ENCODE results near the gene KRT23.

Gene KRT23

GRCh38 chr17:40958086-40958953 lies 20.9 kb upstream of the KRT23 start:
- Mint-ChIP-seq H3K27me3 (ENCODE audit: low read depth) (peaks cover 21% of the 10 kb centered on the region), H3K27ac (no peak overlapping the region), H3K36me3 (ENCODE audit: low read depth) (no peaks in the 10 kb centered on the region), H3K4me1 (ENCODE audit: low read depth) (no peaks in the 10 kb centered on the region), H3K9me3 (no peaks in the 10 kb centered on the region), H3K4me3 (no peak overlapping the region)

GRCh38 chr17:40956401-40957254 lies 19.2 kb upstream of the KRT23 start:
- Mint-ChIP-seq H3K4me1 (ENCODE audit: low read depth) (no peaks in the 10 kb centered on the region), H3K36me3 (ENCODE audit: low read depth) (no peaks in the 10 kb centered on the region), H3K4me3 (no peak overlapping the region), H3K27me3 (ENCODE audit: low read depth) (peaks cover 28% of the 10 kb centered on the region), H3K27ac (no peak overlapping the region), H3K9me3 (no peaks in the 10 kb centered on the region)

- Mint-ChIP-seq H3K4me1 (ENCODE audit: low read depth) (no peaks in the 10 kb centered on the region), H3K27ac (no peak overlapping the region), H3K9me3 (no peaks in the 10 kb centered on the region), H3K4me3 (no peak overlapping the region), H3K27me3 (ENCODE audit: low read depth) (peaks cover 38% of the 10 kb centered on the region), H3K36me3 (ENCODE audit: low read depth) (no peaks in the 10 kb centered on the region)
Observed at GRCh38 chr17:40953881-40954280, 16.4 kb upstream of the KRT23 start.

GRCh38 chr17:40952661-40953060 lies 15.2 kb upstream of the KRT23 start:
- Mint-ChIP-seq H3K4me1 (ENCODE audit: low read depth) (no peaks in the 10 kb centered on the region), H3K36me3 (ENCODE audit: low read depth) (no peaks in the 10 kb centered on the region), H3K27me3 (ENCODE audit: low read depth) (peaks cover 46% of the 10 kb centered on the region), H3K27ac (no peak overlapping the region), H3K4me3 (no peak overlapping the region), H3K9me3 (no peaks in the 10 kb centered on the region)

DNA sequence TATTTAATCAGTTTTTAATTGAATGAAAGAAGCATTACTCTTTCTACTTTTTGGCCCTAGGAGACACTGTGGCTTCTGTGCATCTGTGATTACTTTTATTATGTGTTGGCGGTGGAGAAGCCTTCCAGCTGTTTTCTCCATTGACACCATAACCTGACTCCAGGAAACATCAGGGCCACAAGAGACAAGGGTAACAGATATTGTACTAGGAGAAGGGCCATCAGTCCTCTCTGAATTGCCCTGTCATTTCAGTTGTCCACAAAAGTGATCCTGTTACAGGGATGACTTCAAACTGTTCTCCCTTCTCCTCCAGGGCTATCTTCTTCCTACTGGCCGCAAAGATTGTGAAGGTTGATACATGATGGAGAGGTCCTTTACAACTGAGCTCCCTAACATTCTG lies 14.7 kb upstream of the KRT23 start:
- peaks cover 48% of the 10 kb centered on the region for H3K27me3 Mint-ChIP-seq (ENCODE audit: low read depth)
- H3K36me3 Mint-ChIP-seq (ENCODE audit: low read depth), result no peaks in the 10 kb centered on the region
- H3K4me1 Mint-ChIP-seq (ENCODE audit: low read depth), result no peaks in the 10 kb centered on the region
- H3K27ac Mint-ChIP-seq, result no peak overlapping the region
- no peak overlapping the region for H3K4me3 Mint-ChIP-seq
- H3K9me3 Mint-ChIP-seq, result no peaks in the 10 kb centered on the region

DNA sequence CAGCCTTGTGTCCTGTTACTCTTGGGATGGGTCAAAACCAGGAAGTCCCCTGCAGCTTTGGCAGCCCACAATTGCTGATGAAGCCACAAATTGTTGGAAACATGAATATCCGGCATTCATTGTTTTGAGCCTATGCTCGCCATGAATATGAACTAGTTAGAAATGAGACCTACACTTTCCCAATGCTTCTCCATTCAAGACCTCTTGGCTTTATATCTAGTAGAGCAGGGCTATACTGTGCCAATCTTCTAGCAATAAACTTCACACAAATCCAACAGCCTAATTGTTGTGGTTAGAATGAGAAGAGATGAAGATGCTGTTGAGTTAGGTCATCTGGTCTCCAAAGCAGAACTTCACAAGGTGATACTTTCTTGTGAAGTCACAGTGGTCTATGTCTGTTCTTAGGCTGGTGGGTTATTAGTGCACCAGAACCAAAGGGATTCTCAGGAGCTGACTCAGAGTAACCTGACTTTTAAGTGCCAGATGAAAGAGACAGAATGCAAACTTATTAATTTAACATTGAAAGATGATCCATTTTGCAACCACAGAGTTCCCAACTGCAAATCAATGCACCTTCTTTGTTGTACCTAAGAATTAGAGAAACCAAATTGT lies 13.7 kb upstream of the KRT23 start:
- Mint-ChIP-seq H3K27ac (no peak overlapping the region), H3K27me3 (ENCODE audit: low read depth) (peaks cover 54% of the 10 kb centered on the region), H3K4me3 (no peak overlapping the region), H3K9me3 (no peaks in the 10 kb centered on the region), H3K4me1 (ENCODE audit: low read depth) (no peaks in the 10 kb centered on the region), H3K36me3 (ENCODE audit: low read depth) (no peaks in the 10 kb centered on the region)

- Mint-ChIP-seq H3K27ac (no peak overlapping the region), H3K4me3 (no peak overlapping the region), H3K4me1 (ENCODE audit: low read depth) (no peaks in the 10 kb centered on the region), H3K36me3 (ENCODE audit: low read depth) (no peaks in the 10 kb centered on the region), H3K9me3 (no peaks in the 10 kb centered on the region), H3K27me3 (ENCODE audit: low read depth) (peaks cover 64% of the 10 kb centered on the region)
Observed at GRCh38 chr17:40950176-40950575, 12.7 kb upstream of the KRT23 start.

GRCh38 chr17:40949418-40949817 lies 12.0 kb upstream of the KRT23 start:
- H3K4me3 Mint-ChIP-seq, result no peak overlapping the region
- no peaks in the 10 kb centered on the region for H3K4me1 Mint-ChIP-seq (ENCODE audit: low read depth)
- no peaks in the 10 kb centered on the region for H3K36me3 Mint-ChIP-seq (ENCODE audit: low read depth)
- no peaks in the 10 kb centered on the region for H3K9me3 Mint-ChIP-seq
- no peak overlapping the region for H3K27ac Mint-ChIP-seq
- H3K27me3 Mint-ChIP-seq (ENCODE audit: low read depth), result peaks cover 66% of the 10 kb centered on the region

GRCh38 chr17:40947929-40948328 lies 10.5 kb upstream of the KRT23 start:
- no peak overlapping the region for H3K27ac Mint-ChIP-seq
- no peaks in the 10 kb centered on the region for H3K4me1 Mint-ChIP-seq (ENCODE audit: low read depth)
- peaks cover 64% of the 10 kb centered on the region for H3K27me3 Mint-ChIP-seq (ENCODE audit: low read depth)
- no peak overlapping the region for H3K4me3 Mint-ChIP-seq
- no peaks in the 10 kb centered on the region for H3K36me3 Mint-ChIP-seq (ENCODE audit: low read depth)
- H3K9me3 Mint-ChIP-seq, result no peaks in the 10 kb centered on the region

GRCh38 chr17:40945414-40945813 lies 8.0 kb upstream of the KRT23 start:
- Mint-ChIP-seq H3K27ac (no peak overlapping the region), H3K4me1 (ENCODE audit: low read depth) (no peaks in the 10 kb centered on the region), H3K4me3 (no peak overlapping the region), H3K9me3 (no peaks in the 10 kb centered on the region), H3K36me3 (ENCODE audit: low read depth) (no peaks in the 10 kb centered on the region), H3K27me3 (ENCODE audit: low read depth) (peaks cover 60% of the 10 kb centered on the region)

DNA sequence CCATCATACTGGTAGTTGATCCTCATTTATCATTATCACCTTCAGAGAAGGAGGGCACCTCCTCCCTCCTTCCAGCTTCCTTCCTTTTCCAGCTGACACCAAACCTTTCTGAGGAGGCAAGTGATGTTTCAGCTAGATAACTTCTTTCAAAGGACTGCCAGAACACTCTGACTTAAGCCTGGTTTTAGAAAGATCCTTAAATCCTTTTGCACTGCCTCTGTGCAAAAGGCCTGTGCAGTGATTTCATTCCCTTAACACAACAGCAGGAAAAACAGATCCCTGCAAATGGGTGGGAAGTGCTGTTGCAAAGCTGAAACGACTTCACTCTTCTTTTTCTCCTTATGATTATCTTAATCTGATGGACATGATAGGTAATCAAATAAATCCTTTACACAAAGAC lies 7.1 kb upstream of the KRT23 start:
- H3K36me3 Mint-ChIP-seq (ENCODE audit: low read depth), result no peaks in the 10 kb centered on the region
- H3K27ac Mint-ChIP-seq, result no peak overlapping the region
- H3K9me3 Mint-ChIP-seq, result no peaks in the 10 kb centered on the region
- H3K4me3 Mint-ChIP-seq, result no peak overlapping the region
- H3K27me3 Mint-ChIP-seq (ENCODE audit: low read depth), result peaks cover 57% of the 10 kb centered on the region
- H3K4me1 Mint-ChIP-seq (ENCODE audit: low read depth), result no peaks in the 10 kb centered on the region

DNA sequence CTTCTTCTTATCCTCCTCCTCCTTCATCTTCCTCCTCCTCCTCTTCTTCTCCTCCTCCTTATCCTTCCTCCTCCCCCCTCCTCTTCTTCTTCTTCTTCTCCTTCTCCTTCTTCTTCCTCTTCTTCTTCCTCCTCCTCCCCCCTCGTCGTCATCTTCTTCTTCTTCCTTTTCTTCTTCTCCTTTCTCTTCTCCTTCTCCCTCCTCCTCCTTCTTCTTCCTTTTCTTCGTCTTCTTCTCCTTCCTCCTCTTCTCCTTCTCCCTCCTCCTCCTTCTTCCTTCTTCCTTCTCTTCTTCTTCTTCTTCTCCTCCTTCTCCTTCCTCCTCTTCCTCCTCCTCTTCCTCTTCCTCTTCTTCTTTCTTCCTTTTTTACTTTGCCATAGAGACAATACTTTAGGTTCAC lies 5.1 kb upstream of the KRT23 start:
- H3K4me3 Mint-ChIP-seq, result no peak overlapping the region
- peaks cover 40% of the 10 kb centered on the region for H3K27me3 Mint-ChIP-seq (ENCODE audit: low read depth)
- H3K4me1 Mint-ChIP-seq (ENCODE audit: low read depth), result no peaks in the 10 kb centered on the region
- no peaks in the 10 kb centered on the region for H3K9me3 Mint-ChIP-seq
- no peak overlapping the region for H3K27ac Mint-ChIP-seq
- H3K36me3 Mint-ChIP-seq (ENCODE audit: low read depth), result no peaks in the 10 kb centered on the region

GRCh38 chr17:40940266-40940665 lies 2.8 kb upstream of the KRT23 start:
- H3K27ac Mint-ChIP-seq, result no peak overlapping the region
- no peaks in the 10 kb centered on the region for H3K36me3 Mint-ChIP-seq (ENCODE audit: low read depth)
- H3K27me3 Mint-ChIP-seq (ENCODE audit: low read depth), result peaks cover 18% of the 10 kb centered on the region
- no peaks in the 10 kb centered on the region for H3K4me1 Mint-ChIP-seq (ENCODE audit: low read depth)
- no peak overlapping the region for H3K4me3 Mint-ChIP-seq
- H3K9me3 Mint-ChIP-seq, result no peaks in the 10 kb centered on the region

GRCh38 chr17:40938981-40939380 lies 1.5 kb upstream of the KRT23 start:
- Mint-ChIP-seq H3K36me3 (ENCODE audit: low read depth) (no peaks in the 10 kb centered on the region), H3K4me3 (no peak overlapping the region), H3K4me1 (ENCODE audit: low read depth) (no peaks in the 10 kb centered on the region), H3K9me3 (no peaks in the 10 kb centered on the region), H3K27me3 (ENCODE audit: low read depth) (peaks cover 13% of the 10 kb centered on the region), H3K27ac (no peak overlapping the region)

DNA sequence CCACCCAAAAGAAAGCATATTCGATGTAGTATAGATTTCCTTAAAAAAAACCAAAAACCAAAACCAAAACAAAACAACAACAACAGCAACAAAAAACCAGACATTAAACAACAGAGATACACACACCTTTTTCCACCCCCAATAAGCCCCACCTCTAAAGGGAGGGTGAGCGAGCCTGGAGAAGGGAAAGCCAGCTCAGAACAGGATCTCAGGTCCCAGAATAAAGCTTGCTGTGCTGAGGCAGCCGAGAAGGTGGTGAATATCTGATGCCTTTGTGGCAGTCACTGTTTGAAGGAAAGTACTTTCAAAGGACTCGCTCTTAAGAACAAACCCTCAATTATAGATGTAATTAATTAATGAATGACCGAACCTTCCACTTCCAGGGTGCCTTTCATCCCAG lies 470 bp downstream of the KRT23 start:
- no peak overlapping the region for H3K27ac Mint-ChIP-seq
- peaks cover 14% of the 10 kb centered on the region for H3K27me3 Mint-ChIP-seq (ENCODE audit: low read depth)
- no peaks in the 10 kb centered on the region for H3K4me1 Mint-ChIP-seq (ENCODE audit: low read depth)
- H3K36me3 Mint-ChIP-seq (ENCODE audit: low read depth), result no peaks in the 10 kb centered on the region
- H3K9me3 Mint-ChIP-seq, result no peaks in the 10 kb centered on the region
- H3K4me3 Mint-ChIP-seq, result no peak overlapping the region
